ENCODE results near the gene P3R3URF. TPM values are rescaled to one million over a fixed set of nuclear protein-coding genes. Genes with fewer than 3 reads are reported as not detected.

The P3R3URF gene
- polyA plus RNA-seq, 1 donor from 2014 or later = not detected

DNA sequence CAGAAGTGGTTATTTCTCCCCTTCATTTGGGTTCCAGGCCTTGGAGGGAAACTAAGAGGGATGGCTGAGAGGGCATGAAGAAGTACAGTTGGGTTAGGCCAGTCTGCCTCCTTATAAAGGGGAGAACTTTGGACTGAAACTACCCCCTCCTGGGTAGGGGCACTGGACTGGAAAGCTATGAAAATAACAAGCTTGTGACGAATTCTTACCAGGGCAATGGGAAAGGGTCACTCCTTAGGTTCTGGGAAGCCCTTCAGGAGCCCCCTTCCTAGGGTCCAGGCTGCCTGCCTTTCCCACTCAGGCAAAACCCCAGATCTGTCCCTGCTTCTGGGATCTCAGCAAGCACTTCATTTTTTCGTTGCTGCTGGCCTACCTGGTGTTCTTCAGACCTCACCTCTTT lies 9.8 kb upstream of the P3R3URF start:
- peaks cover 6% of the 10 kb centered on the region for H3K36me3 Mint-ChIP-seq

DNA sequence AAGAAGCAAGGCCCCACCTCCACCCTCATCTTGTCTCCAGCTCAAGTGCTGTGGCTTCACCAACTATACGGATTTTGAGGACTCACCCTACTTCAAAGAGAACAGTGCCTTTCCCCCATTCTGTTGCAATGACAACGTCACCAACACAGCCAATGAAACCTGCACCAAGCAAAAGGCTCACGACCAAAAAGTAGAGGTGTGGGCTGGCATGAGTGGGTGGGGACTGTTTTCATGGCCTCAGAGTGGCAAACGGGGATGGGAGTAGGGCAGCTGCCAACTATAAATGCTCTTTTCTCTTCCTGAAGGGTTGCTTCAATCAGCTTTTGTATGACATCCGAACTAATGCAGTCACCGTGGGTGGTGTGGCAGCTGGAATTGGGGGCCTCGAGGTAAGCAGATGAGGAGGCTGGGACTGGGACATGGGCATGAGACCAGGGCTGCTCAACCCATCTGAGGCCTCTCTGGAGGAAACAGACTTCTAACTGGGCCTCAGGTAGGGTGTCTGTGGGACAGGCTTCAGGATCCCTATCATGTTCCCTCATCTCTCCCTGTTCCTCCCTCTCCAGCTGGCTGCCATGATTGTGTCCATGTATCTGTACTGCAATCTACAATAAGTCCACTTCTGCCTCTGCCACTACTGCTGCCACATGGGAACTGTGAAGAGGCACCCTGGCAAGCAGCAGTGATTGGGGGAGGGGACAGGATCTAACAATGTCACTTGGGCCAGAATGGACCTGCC lies 8.8 kb upstream of the P3R3URF start:
- Mint-ChIP-seq H3K36me3 (peaks cover 6% of the 10 kb centered on the region), H3K27ac (no peak overlapping the region), H3K4me3 (no peak overlapping the region), H3K4me1 (peaks cover 0 to 8% (median 6%) of the 10 kb centered on the region in 3 donors), H3K27me3 (no peaks in the 10 kb centered on the region), H3K9me3 (no peaks in the 10 kb centered on the region)

More for the DNA sequence above, 9.8 kb upstream of the P3R3URF start:
- Mint-ChIP-seq H3K4me3 (no peak overlapping the region), H3K9me3 (no peaks in the 10 kb centered on the region), H3K27me3 (no peaks in the 10 kb centered on the region), H3K27ac (peak overlapping the region in 1 of 3 donors; percentile 7), H3K4me1 (peaks cover 0 to 8% (median 6%) of the 10 kb centered on the region in 3 donors)

DNA sequence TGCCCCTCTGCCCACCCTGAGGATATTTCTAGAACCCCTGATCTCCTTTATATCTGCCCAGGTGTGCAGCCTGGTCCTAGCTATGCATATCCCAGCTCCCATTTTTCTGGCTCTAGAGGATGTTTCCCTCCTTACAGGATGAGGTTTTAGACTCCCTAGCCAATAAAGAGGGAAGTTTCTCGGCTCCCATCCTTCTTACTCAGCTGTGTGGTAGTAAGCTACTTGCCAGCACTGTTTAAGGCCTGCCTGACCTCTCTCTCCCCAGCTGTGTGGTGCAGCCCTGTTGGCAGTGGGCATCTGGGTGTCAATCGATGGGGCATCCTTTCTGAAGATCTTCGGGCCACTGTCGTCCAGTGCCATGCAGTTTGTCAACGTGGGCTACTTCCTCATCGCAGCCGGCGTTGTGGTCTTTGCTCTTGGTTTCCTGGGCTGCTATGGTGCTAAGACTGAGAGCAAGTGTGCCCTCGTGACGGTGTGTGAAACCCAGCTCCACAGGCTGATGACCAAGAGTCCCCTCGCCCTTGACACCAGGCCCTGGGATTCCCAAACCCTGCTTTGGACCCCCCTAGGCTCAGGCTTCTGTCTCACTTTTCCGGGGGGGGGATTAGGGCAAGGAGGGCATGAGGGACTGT lies 7.8 kb upstream of the P3R3URF start:
- Mint-ChIP-seq H3K27ac (no peak overlapping the region), H3K27me3 (no peaks in the 10 kb centered on the region), H3K36me3 (peaks cover 2% of the 10 kb centered on the region), H3K4me1 (peaks cover 0 to 8% (median 6%) of the 10 kb centered on the region in 3 donors), H3K4me3 (no peak overlapping the region), H3K9me3 (no peaks in the 10 kb centered on the region)

GRCh38 chr1:46183079-46183847 lies 7.0 kb upstream of the P3R3URF start:
- H3K4me3 Mint-ChIP-seq = no peak overlapping the region
- peaks cover 2% of the 10 kb centered on the region for H3K36me3 Mint-ChIP-seq
- no peak overlapping the region for H3K27ac Mint-ChIP-seq
- peaks cover 0 to 8% (median 6%) of the 10 kb centered on the region in 3 donors for H3K4me1 Mint-ChIP-seq
- H3K9me3 Mint-ChIP-seq = no peaks in the 10 kb centered on the region
- no peaks in the 10 kb centered on the region for H3K27me3 Mint-ChIP-seq

GRCh38 chr1:46181343-46182260 lies 5.3 kb upstream of the P3R3URF start:
- Mint-ChIP-seq H3K27me3 (no peaks in the 10 kb centered on the region), H3K4me1 (peaks cover 2 to 8% (median 7%) of the 10 kb centered on the region in 3 donors), H3K27ac (peak overlapping the region in 1 of 3 donors; percentile 6), H3K36me3 (peaks cover 1% of the 10 kb centered on the region), H3K9me3 (no peaks in the 10 kb centered on the region), H3K4me3 (no peak overlapping the region)

GRCh38 chr1:46180082-46180616 lies 3.9 kb upstream of the P3R3URF start:
- no peak overlapping the region for H3K27ac Mint-ChIP-seq
- peaks cover 1% of the 10 kb centered on the region for H3K36me3 Mint-ChIP-seq
- no peaks in the 10 kb centered on the region for H3K27me3 Mint-ChIP-seq
- peaks cover 5 to 9% (median 8%) of the 10 kb centered on the region in 3 donors for H3K4me1 Mint-ChIP-seq
- no peaks in the 10 kb centered on the region for H3K9me3 Mint-ChIP-seq
- H3K4me3 Mint-ChIP-seq = no peak overlapping the region

- no peaks in the 10 kb centered on the region for H3K27me3 Mint-ChIP-seq
- H3K4me1 Mint-ChIP-seq = peaks cover 3 to 8% (median 5%) of the 10 kb centered on the region in 3 donors
- no peaks in the 10 kb centered on the region for H3K9me3 Mint-ChIP-seq
- no peaks in the 10 kb centered on the region for H3K36me3 Mint-ChIP-seq
- no peak overlapping the region for H3K27ac Mint-ChIP-seq
- no peak overlapping the region for H3K4me3 Mint-ChIP-seq
These were observed 3.1 kb upstream of the P3R3URF start for GRCh38 chr1:46179138-46180081.

DNA sequence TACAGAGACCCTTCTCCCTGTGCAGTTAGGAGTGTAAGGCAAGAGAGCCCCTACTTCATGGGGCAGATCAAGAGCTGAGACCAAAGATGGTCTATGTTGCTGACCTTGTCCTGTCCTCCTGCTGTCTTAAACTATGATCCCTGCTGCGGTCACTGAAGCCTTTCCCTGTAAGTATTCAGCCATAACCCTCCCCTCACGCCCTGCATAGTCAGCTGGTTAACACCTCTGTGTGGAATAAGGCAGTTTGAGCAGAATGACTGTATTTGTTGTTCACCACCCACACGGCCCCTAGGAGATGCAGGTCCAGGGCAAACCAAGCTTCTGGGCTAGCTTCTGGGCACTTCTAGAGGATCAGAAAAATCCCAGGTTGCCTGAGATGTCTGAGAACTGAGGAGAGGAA lies 1.0 kb downstream of the P3R3URF start:
- Mint-ChIP-seq H3K9me3 (no peaks in the 10 kb centered on the region), H3K27me3 (no peaks in the 10 kb centered on the region), H3K27ac (no peak overlapping the region), H3K4me3 (no peak overlapping the region), H3K4me1 (peaks cover 10 to 15% (median 15%) of the 10 kb centered on the region in 3 donors), H3K36me3 (no peaks in the 10 kb centered on the region)

- no peaks in the 10 kb centered on the region for H3K36me3 Mint-ChIP-seq
- H3K4me3 Mint-ChIP-seq = no peak within 1 kb of the TSS
- H3K27ac Mint-ChIP-seq = no peak within 1 kb of the TSS
- peaks cover 10 to 15% (median 15%) of the 10 kb centered on the region in 3 donors for H3K4me1 Mint-ChIP-seq
- H3K27me3 Mint-ChIP-seq = no peaks in the 10 kb centered on the region
- H3K9me3 Mint-ChIP-seq = no peaks in the 10 kb centered on the region
These were observed 1.6 kb downstream of the P3R3URF start, which contains the start of gene TSPAN1 for GRCh38 chr1:46174448-46175231. Gene TSPAN1, plus strand, starts transcription at chr1:46175087. Its CDS starts 6,021 bp downstream, at chr1:46181108.

DNA sequence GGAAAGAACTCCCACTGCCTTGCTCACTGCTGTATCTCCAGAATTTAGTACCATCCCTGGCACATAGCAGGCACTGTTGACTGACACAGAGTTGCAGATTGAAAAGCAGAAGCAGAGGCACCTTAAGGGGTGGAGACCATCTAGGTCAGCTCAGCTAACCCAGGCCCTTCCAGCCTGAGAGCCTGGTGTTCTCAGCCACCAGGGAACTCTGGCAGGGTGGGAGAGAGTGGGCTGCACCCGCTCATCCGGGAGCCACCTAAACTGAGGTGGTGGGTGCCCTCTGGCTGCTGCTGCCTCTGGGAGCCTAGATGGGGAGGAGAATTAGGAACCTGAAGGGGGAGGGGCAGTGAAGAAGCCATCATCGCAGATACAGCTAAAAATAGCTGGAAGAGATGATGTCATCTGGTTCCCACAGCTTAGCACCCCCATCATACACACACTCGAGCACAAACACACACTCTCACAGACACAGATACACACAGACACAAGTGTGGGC lies 2.9 kb downstream of the P3R3URF start:
- peak overlapping the region in 1 of 4 donors; percentile 1 for H3K4me3 Mint-ChIP-seq
- H3K27ac Mint-ChIP-seq = no peak overlapping the region
- H3K27me3 Mint-ChIP-seq = no peaks in the 10 kb centered on the region

GRCh38 chr1:46172321-46172720 lies 4.0 kb downstream of the P3R3URF start:
- Mint-ChIP-seq H3K4me3 (peak overlapping the region in 1 of 4 donors; percentile 40), H3K9me3 (no peaks in the 10 kb centered on the region)

More for the DNA sequence above, 2.9 kb downstream of the P3R3URF start:
- Mint-ChIP-seq H3K4me1 (peaks cover 10 to 15% (median 15%) of the 10 kb centered on the region in 3 donors), H3K9me3 (no peaks in the 10 kb centered on the region), H3K36me3 (no peaks in the 10 kb centered on the region)

GRCh38 chr1:46171871-46172270 lies 4.4 kb downstream of the P3R3URF start:
- Mint-ChIP-seq H3K9me3 (no peaks in the 10 kb centered on the region), H3K36me3 (no peaks in the 10 kb centered on the region), H3K27ac (no peak overlapping the region), H3K4me1 (peaks cover 10 to 21% (median 16%) of the 10 kb centered on the region in 3 donors), H3K4me3 (peak overlapping the region in 2 of 4 donors; percentile 40 to 57), H3K27me3 (peaks cover 3% of the 10 kb centered on the region)

More at GRCh38 chr1:46172321-46172720, 4.0 kb downstream of the P3R3URF start:
- H3K36me3 Mint-ChIP-seq = no peaks in the 10 kb centered on the region
- peaks cover 10 to 19% (median 15%) of the 10 kb centered on the region in 3 donors for H3K4me1 Mint-ChIP-seq
- H3K27me3 Mint-ChIP-seq = peaks cover under 1% of the 10 kb centered on the region
- no peak overlapping the region for H3K27ac Mint-ChIP-seq
